CD4-positive, alpha-beta T cell treated with Interleukin-21 for 1 hour (primary cell): ENCODE results near the gene ARHGEF11.

Source experiments
- DNase-seq: peaks from one replicate; pipeline ENCODE4 v3.0.0-alpha.2; 2020

Gene ARHGEF11

GRCh38 chr1:156999596-157000320 is 45.8 kb downstream of the ARHGEF11 start:
- no peak for DNase-seq

- DNase-seq, result no peak
Measured at GRCh38 chr1:156998840-156999500, 46.6 kb downstream of the ARHGEF11 start.

GRCh38 chr1:156998301-156998700 is 47.2 kb downstream of the ARHGEF11 start:
- DNase-seq, result no peak

DNA sequence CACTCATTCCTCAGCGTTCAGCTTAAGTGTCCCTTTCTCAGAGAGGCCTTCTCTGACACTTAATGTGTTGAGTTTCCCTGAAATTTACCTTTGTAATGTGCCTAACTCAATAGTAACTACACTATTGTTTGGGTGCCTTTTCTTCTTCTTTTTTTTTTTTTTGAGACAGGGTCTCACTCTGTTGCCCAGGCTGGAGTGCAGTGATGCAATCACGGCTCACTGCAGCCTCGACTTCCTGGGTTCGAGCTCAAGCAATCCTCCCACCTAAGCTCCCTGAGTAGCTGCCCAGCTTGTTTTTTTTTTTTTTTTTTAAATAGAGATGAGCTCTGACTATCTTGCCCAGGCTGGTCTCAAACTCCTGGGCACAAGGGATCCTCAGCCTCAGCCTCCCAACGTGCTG is 50.1 kb downstream of the ARHGEF11 start:
- no peak for DNase-seq

DNA sequence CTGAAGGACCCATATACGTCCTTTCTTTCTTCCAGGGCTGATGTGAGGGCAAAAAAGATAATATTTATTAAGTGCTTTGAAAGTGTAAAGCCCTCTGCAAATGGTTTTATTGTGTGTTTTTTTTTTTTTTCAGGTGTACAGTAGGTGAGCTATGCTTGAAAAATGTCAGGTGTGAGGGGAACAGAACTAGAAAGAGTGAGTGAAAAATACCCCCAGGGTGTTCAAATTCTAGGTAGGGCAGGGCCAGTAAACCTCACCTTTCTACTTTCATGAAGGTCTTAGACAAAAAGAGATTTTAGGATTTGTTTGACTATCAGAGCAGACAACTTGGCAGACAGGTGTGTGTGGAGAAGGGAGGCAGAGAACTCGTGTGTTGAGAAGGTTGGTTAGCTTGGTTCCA is 51.3 kb downstream of the ARHGEF11 start:
- no peak for DNase-seq

- DNase-seq, result no peak
Measured at GRCh38 chr1:156993426-156994147, 52.0 kb downstream of the ARHGEF11 start.

DNA sequence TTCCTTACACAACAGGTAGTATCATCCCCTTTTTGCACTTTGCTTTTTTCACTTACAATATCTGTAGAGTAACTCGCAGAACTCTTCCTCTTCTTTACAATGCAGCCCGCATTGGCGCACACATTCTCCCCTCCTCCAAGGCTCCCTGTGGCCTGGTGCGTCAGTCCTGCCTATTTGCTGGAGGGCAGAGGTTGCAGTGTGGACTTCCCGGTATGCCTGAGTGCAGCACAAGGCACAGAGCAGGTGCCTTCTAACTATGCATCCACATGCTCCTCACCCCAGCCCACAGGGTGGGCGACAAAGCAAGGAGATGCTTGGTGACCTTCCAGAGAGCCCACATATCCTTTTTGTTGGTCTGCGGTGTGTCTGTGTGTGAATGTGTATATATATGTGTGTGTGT is 53.3 kb downstream of the ARHGEF11 start:
- no peak for DNase-seq

DNA sequence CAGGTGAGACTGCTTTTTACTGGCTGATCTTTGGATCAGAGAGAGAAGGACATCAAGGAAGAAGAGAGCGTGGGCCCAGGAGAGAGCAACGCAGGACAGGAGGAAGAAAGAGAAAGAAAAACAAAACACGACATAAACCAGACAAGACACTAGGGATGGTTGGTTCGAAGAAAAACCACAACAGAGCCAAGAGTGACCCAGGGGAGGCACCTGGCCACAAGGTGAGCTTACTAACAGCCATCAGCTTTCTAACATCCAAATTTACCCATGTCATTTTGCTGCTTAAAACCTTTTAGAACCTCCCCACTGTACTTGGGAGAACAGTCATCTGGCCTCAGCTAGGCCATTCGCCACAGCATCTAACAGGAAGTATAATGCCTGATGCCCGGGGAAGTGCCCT is 57.8 kb downstream of the ARHGEF11 start:
- no peak for DNase-seq

DNA sequence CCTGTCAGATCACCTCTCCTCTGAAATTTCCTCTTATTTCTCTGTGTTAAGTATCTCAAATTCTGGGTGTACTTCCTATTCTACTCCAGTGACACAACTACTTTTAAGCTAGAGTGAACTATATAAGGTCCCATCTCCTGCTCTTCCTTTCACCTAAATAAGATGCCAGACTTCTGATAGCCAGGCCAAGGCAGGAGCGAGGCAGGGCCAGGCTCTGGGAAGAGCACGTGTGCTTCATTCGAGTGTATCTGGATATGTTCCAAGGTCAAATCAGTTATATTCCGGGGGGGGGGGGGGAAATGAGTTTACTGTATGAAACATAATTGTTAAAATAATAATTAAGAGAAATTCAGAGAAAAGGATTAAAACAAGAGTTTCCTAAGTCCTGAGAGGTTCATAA is 65.0 kb downstream of the ARHGEF11 start:
- no peak for DNase-seq

GRCh38 chr1:156975084-156975483 is 70.5 kb downstream of the ARHGEF11 start:
- no peak for DNase-seq

- no peak for DNase-seq
Measured at GRCh38 chr1:156973417-156973816, 72.1 kb downstream of the ARHGEF11 start.

- DNase-seq, result peak; percentile 26
Measured at GRCh38 chr1:156970017-156970416, 75.5 kb downstream of the ARHGEF11 start.

DNA sequence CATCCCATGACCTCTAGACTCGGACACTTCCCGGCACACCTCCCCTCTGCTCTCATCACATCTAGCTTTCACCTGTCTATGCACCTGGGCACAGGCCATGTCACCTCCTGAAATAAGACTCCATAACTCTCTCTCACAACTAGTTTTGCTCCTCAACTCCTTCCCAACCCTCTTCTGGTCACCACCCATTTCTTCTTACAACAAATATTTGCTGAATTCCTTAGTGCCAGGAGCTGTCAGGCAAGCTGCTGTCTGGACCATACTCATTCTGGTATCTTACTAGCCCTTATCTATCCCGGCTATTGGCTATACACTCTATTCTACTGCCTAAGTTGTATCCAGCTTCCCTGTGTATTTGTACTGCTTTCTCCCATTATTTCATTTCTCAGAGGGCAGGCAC is 76.0 kb downstream of the ARHGEF11 start:
- DNase-seq, result no peak

- DNase-seq, result no peak
Measured at GRCh38 chr1:156964441-156964840, 81.1 kb downstream of the ARHGEF11 start.

- DNase-seq, result peak; percentile 57
Measured at GRCh38 chr1:156963621-156964020, 81.9 kb downstream of the ARHGEF11 start.

- DNase-seq, result peak; percentile 46
Measured at GRCh38 chr1:156961709-156962108, 83.8 kb downstream of the ARHGEF11 start.

GRCh38 chr1:156959925-156960324 is 85.6 kb downstream of the ARHGEF11 start:
- DNase-seq, result no peak

GRCh38 chr1:156959414-156959813 is 86.1 kb downstream of the ARHGEF11 start:
- no peak for DNase-seq

GRCh38 chr1:156958247-156958714 is 87.3 kb downstream of the ARHGEF11 start:
- DNase-seq, result no peak

- DNase-seq, result no peak
Measured at GRCh38 chr1:156957634-156958033, 87.9 kb downstream of the ARHGEF11 start.

DNA sequence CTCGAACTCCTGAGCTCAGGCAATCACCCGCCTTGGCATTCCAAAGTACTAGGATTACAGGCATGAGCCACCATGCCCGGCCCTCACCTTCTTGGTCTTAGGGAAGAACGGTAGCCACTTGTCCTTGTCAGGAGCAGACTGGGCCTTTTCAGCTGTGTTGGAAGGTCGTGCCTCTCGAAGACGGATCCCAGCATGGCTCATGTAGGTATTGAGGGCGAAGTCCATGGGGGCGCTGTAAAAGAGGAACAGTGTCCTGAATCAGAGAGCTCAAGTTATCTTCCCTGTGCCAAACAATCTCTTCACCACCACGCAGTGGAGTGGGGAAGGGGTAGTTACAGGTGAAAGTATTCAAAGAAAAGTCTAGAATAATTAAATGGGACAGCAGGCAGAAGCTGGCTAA is 89.2 kb downstream of the ARHGEF11 start:
- no peak for DNase-seq

GRCh38 chr1:156953571-156953970 is 92.0 kb downstream of the ARHGEF11 start:
- no peak for DNase-seq

DNA sequence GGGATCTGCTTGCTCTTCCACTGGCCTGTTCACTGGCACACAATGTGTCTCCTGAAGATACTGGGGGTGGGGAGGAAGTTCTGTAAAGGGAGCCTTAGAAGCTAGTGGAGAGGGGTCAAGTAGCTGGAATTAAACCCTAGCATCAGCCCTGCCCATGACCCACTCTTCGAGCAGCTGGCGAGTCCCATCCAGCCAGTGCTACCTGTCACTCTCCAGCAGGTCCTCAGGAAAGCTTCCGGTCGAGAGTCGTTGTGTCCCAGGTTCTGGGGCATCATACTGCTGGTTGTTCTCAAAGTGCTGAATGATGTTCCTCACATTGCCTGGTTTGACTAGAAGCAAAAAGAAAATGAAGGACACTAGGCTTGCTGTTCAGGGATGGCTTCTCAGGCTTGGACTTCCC is 94.2 kb downstream of the ARHGEF11 start:
- no peak for DNase-seq

GRCh38 chr1:156949127-156949526 is 96.4 kb downstream of the ARHGEF11 start:
- DNase-seq, result no peak
